Neuronal stem cell (in vitro differentiated cells): ENCODE measurements around the gene CSNK1E.
A peak's percentile ranks its signal among the peaks of the same experiment; 100 is the strongest.

Experiments
- DNase-seq: peaks from one replicate; pipeline ENCODE4 v3.0.0-alpha.2; 2013; ENCODE audit warnings: low spot score
- H2AFZ ChIP-seq: one replicate; pipeline ENCODE4 v1.6.1; 2013; ENCODE audit warnings: mild to moderate bottlenecking, low read length, inconsistent platforms
- H2AK5ac ChIP-seq: 2 replicates; pipeline ENCODE4 v1.6.1; 2013; ENCODE audit warnings: low read depth, mild to moderate bottlenecking, inconsistent platforms, low read length, moderate library complexity, mixed read lengths
- H2BK120ac ChIP-seq: 2 replicates; pipeline ENCODE4 v1.6.1; 2013; ENCODE audit warnings: low read depth, mild to moderate bottlenecking, inconsistent platforms, low read length, moderate library complexity, mixed read lengths
- H2BK12ac ChIP-seq: one replicate; pipeline ENCODE4 v1.6.1; 2013; ENCODE audit warnings: low read length, inconsistent platforms
- H2BK15ac ChIP-seq: 2 replicates; pipeline ENCODE4 v1.6.1; 2013; ENCODE audit warnings: mild to moderate bottlenecking, low read length, inconsistent platforms, mixed read lengths
- H2BK5ac ChIP-seq: one replicate; pipeline ENCODE4 v1.6.1; 2013; ENCODE audit warnings: inconsistent platforms, mild to moderate bottlenecking, low read length, moderate library complexity
- H3K14ac ChIP-seq: one replicate; pipeline ENCODE4 v1.6.1; 2013; ENCODE audit warnings: low read length, inconsistent platforms
- H3K18ac ChIP-seq: 2 replicates; pipeline ENCODE4 v1.6.1; 2013; ENCODE audit warnings: low read length, inconsistent platforms
- H3K23ac ChIP-seq: 2 replicates; pipeline ENCODE4 v1.6.1; 2013; ENCODE audit warnings: low read depth, mild to moderate bottlenecking, mixed read lengths, low read length, inconsistent platforms; ENCODE audit not compliant: poor library complexity
- H3K27ac ChIP-seq: replicated peaks from 3 replicates; pipeline ENCODE4 v1.5.1; 2013; ENCODE audit warnings: low read length, inconsistent platforms
- H3K27me3 ChIP-seq, 3 experiments: 2 replicates each; pipeline ENCODE4 v1.6.1; 2013; ENCODE audit warnings: low read length in 3 of 3, mild to moderate bottlenecking in 2 of 3, inconsistent platforms in 1 of 3, low read depth in 1 of 3, mixed read lengths in 1 of 3, moderate library complexity in 1 of 3; ENCODE audit not compliant: control insufficient read depth in 3 of 3, insufficient read depth in 3 of 3
- H3K36me3 ChIP-seq, 2 donors: replicated peaks in 1 of 2; 2 replicates each; pipeline ENCODE4 v1.6.1; 2013; ENCODE audit warnings: low read length in 2 of 2; ENCODE audit not compliant: control insufficient read depth in 2 of 2, insufficient read depth in 2 of 2
- H3K4ac ChIP-seq: 2 replicates; pipeline ENCODE4 v1.6.1; 2013; ENCODE audit warnings: inconsistent platforms, mild to moderate bottlenecking, low read length, moderate library complexity
- H3K4me1 ChIP-seq, 2 donors: 1 replicate in 1 of 2; 2 replicates in 1 of 2; pipeline ENCODE4 v1.6.1; 2013; ENCODE audit warnings: low read length in 2 of 2, low read depth in 1 of 2; ENCODE audit not compliant: control insufficient read depth in 2 of 2, insufficient read depth in 1 of 2
- H3K4me2 ChIP-seq: one replicate; pipeline ENCODE4 v1.6.1; 2013; ENCODE audit warnings: mild to moderate bottlenecking, low read length, inconsistent platforms; ENCODE audit not compliant: insufficient read depth, poor library complexity, severe bottlenecking
- H3K4me3 ChIP-seq, 2 donors: 2 replicates each; pipeline ENCODE4 v1.5.1; 2013; ENCODE audit warnings: low read length in 2 of 2, mild to moderate bottlenecking in 2 of 2, inconsistent platforms in 1 of 2, moderate library complexity in 1 of 2
- H3K79me1 ChIP-seq: one replicate; pipeline ENCODE4 v1.6.1; 2013; ENCODE audit warnings: low read depth, mild to moderate bottlenecking, inconsistent platforms, low read length, moderate library complexity
- H3K9ac ChIP-seq: one replicate; pipeline ENCODE4 v1.6.1; 2013; ENCODE audit warnings: mild to moderate bottlenecking, low read depth, low read length, inconsistent platforms; ENCODE audit not compliant: poor library complexity
- H3K9me3 ChIP-seq, 2 donors: replicated peaks in 1 of 2; 2 replicates each; pipeline versions ENCODE3 to v1.6.1; 2013; ENCODE audit warnings: low read length in 2 of 2, mild to moderate bottlenecking in 2 of 2, inconsistent platforms in 1 of 2, low read depth in 1 of 2, mixed read lengths in 1 of 2, moderate library complexity in 1 of 2; ENCODE audit not compliant: control insufficient read depth in 2 of 2, insufficient read depth in 1 of 2
- H4K8ac ChIP-seq: one replicate; pipeline ENCODE4 v1.6.1; 2013; ENCODE audit warnings: low read depth, mild to moderate bottlenecking, inconsistent platforms, low read length, moderate library complexity
- H4K91ac ChIP-seq: one replicate; pipeline ENCODE4 v1.6.1; 2013; ENCODE audit warnings: low read length, low read depth, mild to moderate bottlenecking, inconsistent platforms; ENCODE audit not compliant: poor library complexity
- WGBS, 2 donors: extraction: QIAGEN DNeasy Blood & Tissue Kit; methylation state at CpG; one replicate each; pipeline ENCODE4 v1.1.7; 2013; ENCODE audit warnings: missing lambda C conversion rate in 2 of 2, mixed read lengths in 1 of 2; ENCODE audit not compliant: insufficient read length in 2 of 2, insufficient replicate concordance in 1 of 2; ENCODE audit errors: extremely low coverage in 2 of 2; 5-methylcytosine and 5-hydroxymethylcytosine counted together

The CSNK1E gene

DNA sequence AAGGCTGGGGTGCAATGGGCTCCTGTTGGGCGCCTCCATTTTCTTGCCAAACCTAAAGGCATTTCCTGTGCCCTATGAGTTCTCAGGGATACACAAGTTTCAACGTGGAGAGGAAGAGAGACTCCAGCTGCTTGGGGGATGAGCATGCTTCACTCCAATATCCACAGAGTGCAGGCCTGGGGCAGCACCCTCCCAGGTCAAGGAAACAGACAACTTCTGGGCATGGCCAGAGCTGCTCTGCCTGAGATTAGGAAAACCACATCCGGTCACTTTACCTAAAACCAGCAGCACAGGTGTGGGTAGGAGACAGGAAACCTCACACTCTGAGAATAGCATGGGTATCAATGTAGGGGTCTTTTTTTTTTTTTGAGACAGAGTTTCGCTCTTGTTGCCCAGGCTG lies 73.1 kb downstream of the CSNK1E start:
- Histone ChIP-seq H3K4me1 (peaks cover 16 to 30% of the 10 kb centered on the region in 2 donors), H3K18ac (no peak overlapping the region)

DNA sequence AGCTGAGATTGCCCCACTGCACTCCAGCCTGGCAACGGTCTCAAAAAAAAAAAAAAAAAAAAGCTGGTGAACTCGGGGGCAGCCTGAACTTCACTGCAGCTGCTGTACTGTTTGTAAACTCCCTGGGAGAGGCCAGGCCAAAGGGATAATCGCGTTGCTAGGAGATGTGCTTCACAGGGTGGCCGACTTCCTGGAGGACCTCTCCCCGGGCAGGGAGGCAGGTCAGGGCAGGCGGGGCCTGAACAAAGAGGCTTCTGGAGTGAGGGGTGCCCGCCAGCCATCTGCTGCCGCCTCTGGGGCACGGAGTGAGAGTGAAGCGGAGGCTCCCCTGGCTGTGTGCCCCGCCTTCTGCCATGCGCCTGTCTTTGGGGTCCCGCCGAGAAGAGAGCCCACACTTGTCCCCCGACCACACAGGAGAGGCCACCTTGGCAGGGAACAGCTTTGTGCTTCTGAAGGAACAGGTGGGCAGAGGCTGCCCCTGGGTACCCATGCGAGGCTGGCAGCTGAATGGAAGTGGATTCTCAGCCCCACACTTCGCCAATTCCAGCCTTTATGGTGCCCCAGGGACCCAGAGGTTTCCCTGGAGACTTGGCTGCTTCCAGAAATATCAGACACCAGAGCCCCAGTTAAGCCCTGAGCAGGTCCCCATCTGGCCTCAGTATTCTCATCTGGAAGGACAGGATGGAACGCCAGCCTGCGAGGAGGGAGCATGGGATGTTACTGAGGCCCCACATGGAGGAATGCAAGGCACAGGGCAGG lies 74.0 kb downstream of the CSNK1E start:
- Histone ChIP-seq H3K23ac (no peak overlapping the region), H3K4me2 (peak overlapping the region; percentile 11), H2BK5ac (peak overlapping the region; percentile 75), H3K36me3 (peaks cover 25 to 52% of the 10 kb centered on the region in 2 donors), H3K4me3 (no peak overlapping the region), H3K79me1 (peaks cover 11% of the 10 kb centered on the region), H3K27me3 (no peaks in the 10 kb centered on the region), H2AFZ (no peak overlapping the region), H3K27ac (peak overlapping the region; percentile 15), H2BK12ac (peak overlapping the region; percentile 30), H3K18ac (peak overlapping the region; percentile 92), H4K91ac (peak overlapping the region; percentile 94), H2BK120ac (peak overlapping the region; percentile 24), H3K4ac (peak overlapping the region; percentile 53), H3K4me1 (peaks cover 16 to 30% of the 10 kb centered on the region in 2 donors), H4K8ac (no peak overlapping the region), H3K14ac (peak overlapping the region; percentile 75), H2AK5ac (peak overlapping the region; percentile 84), H2BK15ac (peak overlapping the region; percentile 78), H3K9ac (peak overlapping the region; percentile 4), H3K9me3 (peaks cover 0 to 3% of the 10 kb centered on the region in 2 donors)
- WGBS, 2 donors: no CpG with 5 or more reads among the region's 20 CpGs
- DNase-seq: no peak

More for the DNA sequence above, 73.1 kb downstream of the CSNK1E start:
- no peaks in the 10 kb centered on the region for H3K27me3 ChIP-seq
- H3K36me3 ChIP-seq: peaks cover 25 to 45% of the 10 kb centered on the region in 2 donors
- DNase-seq: no peak
- no peak overlapping the region for H4K91ac ChIP-seq
- no peak overlapping the region for H3K4me3 ChIP-seq
- no peak overlapping the region for H4K8ac ChIP-seq
- peak overlapping the region; percentile 24 for H2BK120ac ChIP-seq
- no peak overlapping the region for H3K4ac ChIP-seq
- H3K27ac ChIP-seq: no peak overlapping the region
- H3K23ac ChIP-seq: no peak overlapping the region
- no peak overlapping the region for H3K4me2 ChIP-seq
- no peak overlapping the region for H3K9ac ChIP-seq
- peaks cover 0 to 3% of the 10 kb centered on the region in 2 donors for H3K9me3 ChIP-seq
- H2BK15ac ChIP-seq: no peak overlapping the region
- H2AK5ac ChIP-seq: no peak overlapping the region
- H2BK12ac ChIP-seq: no peak overlapping the region
- peak overlapping the region; percentile 75 for H2BK5ac ChIP-seq
- H3K14ac ChIP-seq: no peak overlapping the region
- peaks cover 11% of the 10 kb centered on the region for H3K79me1 ChIP-seq
- no peak overlapping the region for H2AFZ ChIP-seq
- no CpG with 5 or more reads among the region's 4 CpGs for whole genome bisulfite sequencing, 2 donors

- Histone ChIP-seq H3K79me1 (peaks cover 7% of the 10 kb centered on the region), H3K27ac (peak overlapping the region; percentile 49)
These were observed 76.4 kb downstream of the CSNK1E start for GRCh38 chr22:38240734-38241252.

More at GRCh38 chr22:38240734-38241252, 76.4 kb downstream of the CSNK1E start:
- Histone ChIP-seq H2AFZ (no peak overlapping the region), H3K4me2 (no peak overlapping the region), H3K23ac (no peak overlapping the region), H2BK15ac (no peak overlapping the region), H3K36me3 (peaks cover 10 to 43% of the 10 kb centered on the region in 2 donors), H3K4me1 (peaks cover 16 to 30% of the 10 kb centered on the region in 2 donors), H2BK120ac (no peak overlapping the region), H3K14ac (no peak overlapping the region), H2AK5ac (no peak overlapping the region), H3K27me3 (no peaks in the 10 kb centered on the region), H2BK12ac (no peak overlapping the region), H4K8ac (no peak overlapping the region), H3K9me3 (peaks cover 0 to 3% of the 10 kb centered on the region in 2 donors), H3K18ac (peak overlapping the region; percentile 46), H3K4ac (no peak overlapping the region), H2BK5ac (no peak overlapping the region), H3K4me3 (no peak overlapping the region), H3K9ac (no peak overlapping the region), H4K91ac (no peak overlapping the region)
- DNase-seq: peak; percentile 45
- no CpG with 5 or more reads among the region's 6 CpGs for WGBS, 2 donors
